ENCODE data around the gene TARS3.

The TARS3 gene

DNA sequence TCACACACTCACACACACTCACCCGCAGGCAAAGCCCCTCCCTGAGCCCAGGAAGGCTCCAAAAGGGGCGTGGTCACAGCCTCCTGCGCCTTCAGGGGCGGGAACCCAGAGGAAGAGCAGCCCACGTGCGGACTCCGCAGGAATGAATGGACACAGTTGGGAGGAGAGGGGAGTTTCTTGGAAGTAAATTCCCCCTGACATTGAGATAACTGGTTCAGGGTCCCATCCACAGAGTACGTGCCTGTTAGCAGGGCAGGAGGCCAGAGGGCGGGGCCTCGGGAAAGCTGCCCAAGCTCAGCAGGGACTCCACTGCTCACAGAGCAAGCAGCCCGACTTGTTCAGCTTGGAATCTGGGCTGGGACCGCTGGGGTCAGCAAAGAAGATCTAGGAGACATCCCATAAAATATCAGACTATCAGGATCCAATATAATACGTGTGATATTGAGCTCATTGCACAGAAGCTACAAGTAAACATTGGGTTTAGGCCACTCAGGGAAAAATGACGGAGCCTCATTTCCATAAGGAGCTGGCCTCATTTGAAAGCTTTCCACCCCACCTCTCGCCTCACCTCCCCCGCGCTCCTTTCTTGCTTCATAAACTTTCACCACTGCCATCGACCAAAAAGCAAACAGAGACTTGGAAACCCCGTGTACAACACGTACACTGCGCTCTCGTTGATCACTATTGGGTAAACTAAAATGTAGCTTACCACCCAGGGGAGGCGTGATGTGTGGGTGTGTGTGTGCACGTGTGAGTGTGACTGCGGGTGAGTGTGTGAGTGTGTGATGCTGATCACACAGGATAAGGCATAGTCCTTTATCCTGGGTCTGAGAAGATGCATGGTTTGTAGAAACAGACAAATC lies 108.1 kb downstream of the TARS3 start:
- TF ChIP-seq, protein P1, sequence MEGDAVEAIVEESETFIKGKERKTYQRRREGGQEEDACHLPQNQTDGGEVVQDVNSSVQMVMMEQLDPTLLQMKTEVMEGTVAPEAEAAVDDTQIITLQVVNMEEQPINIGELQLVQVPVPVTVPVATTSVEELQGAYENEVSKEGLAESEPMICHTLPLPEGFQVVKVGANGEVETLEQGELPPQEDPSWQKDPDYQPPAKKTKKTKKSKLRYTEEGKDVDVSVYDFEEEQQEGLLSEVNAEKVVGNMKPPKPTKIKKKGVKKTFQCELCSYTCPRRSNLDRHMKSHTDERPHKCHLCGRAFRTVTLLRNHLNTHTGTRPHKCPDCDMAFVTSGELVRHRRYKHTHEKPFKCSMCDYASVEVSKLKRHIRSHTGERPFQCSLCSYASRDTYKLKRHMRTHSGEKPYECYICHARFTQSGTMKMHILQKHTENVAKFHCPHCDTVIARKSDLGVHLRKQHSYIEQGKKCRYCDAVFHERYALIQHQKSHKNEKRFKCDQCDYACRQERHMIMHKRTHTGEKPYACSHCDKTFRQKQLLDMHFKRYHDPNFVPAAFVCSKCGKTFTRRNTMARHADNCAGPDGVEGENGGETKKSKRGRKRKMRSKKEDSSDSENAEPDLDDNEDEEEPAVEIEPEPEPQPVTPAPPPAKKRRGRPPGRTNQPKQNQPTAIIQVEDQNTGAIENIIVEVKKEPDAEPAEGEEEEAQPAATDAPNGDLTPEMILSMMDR (IDR thresholded peaks at IDR 0.05): no peak

DNA sequence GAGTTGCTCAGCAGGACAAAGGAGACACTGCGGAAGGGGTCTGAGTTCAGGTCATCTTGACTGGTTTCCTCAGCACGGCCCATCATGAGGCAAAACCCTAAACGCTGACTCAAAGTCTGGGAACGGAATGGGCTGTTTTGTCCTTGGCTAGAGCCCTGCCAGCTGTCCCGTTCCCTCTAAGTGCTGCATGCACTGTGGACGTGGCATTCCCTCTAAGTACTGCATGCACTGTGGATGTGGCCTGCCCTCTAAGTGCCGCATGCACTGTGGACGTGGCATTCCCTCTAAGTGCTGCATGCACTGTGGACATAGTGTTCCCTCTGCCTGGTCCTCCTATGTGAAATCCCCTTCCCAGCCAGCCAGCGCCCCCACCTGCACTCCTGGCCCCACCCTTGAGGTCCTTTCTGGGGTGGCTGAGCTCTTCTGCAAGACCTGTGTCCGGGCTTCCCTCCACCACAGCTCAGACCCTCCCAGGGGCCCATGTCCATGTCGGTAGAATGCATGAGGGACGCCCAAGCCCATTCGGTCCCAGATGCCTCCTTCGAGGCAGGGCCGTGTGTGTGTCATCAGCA lies 108.8 kb downstream of the TARS3 start:
- TF ChIP-seq, protein P1 (IDR thresholded peaks at IDR 0.05): no peak

DNA sequence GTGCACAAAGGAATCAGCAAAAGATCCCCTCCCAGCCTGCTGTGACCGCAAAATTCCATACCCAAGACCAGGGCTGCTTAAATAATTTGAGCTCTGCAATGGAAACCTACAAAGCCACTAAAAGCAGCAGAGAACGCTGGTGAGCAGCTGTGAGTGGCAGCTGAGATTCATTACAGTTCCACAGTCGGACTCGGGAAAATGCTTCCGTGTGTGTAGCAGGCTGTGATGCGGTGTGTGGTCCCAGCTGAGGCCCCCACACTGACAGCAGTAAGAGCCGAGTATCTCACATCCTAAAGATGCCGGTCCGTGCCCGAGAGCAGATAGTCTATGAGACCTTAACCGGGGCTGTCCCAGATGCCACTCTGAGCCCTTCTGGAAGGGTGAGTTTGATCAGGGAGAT lies 109.5 kb downstream of the TARS3 start:
- TF ChIP-seq, protein P1 (IDR thresholded peaks at IDR 0.05): no peak

DNA sequence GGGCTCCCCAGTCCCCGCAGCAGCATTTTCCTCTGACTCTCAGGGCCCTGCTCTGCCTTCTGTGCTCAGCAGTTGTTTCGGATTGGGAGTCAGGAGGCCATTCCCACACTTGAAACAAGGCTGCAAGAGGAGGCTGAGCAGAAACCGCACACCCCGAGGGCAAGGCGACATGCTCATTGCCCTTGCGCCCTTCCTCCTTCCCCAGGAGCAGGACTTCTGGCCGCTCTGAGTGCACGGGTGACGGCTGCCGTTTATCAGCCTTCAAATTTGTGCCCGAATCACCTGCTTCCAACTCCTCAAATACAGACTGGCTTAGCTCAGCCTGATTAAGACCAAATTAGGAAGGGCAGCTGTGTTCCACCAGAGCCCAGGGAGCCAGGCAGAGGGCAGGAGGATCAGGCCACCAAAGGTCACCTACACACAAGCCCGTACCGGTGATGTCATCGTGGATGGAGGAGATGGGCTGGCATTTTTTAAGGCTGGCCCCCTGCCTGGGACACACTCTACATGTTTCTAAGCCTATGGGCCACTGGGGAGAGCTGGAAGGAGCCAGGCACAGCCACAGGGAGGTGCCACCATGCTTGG lies 110.2 kb downstream of the TARS3 start:
- TF ChIP-seq, protein P1 (IDR thresholded peaks at IDR 0.05): no peak

DNA sequence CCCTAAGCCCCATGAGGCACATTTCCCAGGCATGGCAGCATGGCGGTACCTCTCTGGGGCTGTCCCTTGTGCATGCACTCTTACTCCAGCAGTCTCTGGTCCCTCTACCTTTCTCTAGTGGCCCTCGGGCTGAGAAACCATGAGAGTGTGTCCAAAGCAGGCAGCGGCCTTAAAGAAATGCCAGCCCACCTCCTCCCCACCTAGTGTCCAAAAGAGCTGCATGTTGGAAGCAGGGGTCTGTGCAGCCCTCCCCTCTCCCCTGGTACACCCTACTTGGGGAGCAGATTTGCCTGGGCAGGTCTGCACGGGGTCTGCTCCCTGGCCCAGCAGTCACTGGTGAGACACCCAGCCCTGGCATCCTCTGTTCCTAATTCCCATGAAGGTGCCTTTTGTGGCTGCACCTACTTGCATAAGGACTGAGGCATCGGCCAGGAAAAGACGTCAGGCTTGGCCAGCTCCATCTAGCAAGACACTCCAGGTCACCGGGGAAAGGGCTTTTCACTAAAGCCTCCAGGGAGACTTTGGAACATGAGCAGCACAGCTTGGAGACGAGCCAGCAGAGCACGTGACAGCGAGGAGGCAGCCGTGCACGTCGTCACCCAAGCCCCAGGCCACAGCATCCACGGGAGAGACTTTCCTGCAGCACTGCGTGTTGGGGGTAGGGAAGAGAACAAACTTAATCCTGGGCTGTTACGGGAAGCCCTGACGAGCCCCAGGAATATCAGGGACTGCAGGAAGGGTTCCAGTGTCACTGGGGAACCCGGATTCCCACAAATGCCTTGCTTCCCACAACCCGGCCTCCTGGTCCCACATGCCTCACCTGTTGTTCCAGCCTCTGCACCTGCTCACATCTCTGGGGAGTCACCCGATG lies 110.9 kb downstream of the TARS3 start:
- TF ChIP-seq, protein P1 (IDR thresholded peaks at IDR 0.05): no peak

DNA sequence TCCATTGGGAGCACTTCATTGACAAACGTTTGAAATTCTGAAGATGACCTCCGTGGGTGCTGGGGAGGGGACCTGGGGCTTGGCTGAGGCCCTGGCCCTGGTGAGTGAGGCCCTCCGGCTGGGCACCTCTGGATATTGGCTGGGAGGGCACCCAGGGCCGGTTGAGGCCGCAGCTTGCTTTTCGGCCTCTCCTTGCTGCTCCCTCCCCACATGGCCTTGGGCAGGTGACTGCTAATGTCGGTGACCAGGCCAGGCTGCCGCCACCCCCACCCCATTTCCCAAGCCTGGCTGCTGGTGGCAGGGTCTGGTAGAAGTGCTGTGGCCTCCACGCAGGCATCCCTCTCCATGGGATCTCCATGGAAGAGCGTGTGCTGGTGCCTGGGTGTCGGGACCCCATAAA lies 111.6 kb downstream of the TARS3 start:
- TF ChIP-seq, protein P1 (IDR thresholded peaks at IDR 0.05): no peak
